Activated naive CD8-positive, alpha-beta T cell treated with anti-CD3 and anti-CD28 coated beads, Interleukin-2, amount 50 U/mL, for 24 hours (primary cell): ENCODE data around the gene NEDD9.

ENCODE experiments used
- ATAC-seq: fragments of 150-1000 bp; cut with Tn5 transposase; one replicate; pipeline ENCODE4 v1.10.0; 2021
- DNase-seq: peaks from one replicate; pipeline ENCODE4 v3.0.0; 2021
- H3K27ac Mint-ChIP-seq: one replicate; pipeline ENCODE4 v1.8.0; 2021; ENCODE audit warnings: mild to moderate bottlenecking, mixed read lengths
- H3K27me3 Mint-ChIP-seq: one replicate; pipeline ENCODE4 v1.8.0; 2021; ENCODE audit warnings: mixed read lengths
- H3K36me3 Mint-ChIP-seq: one replicate; pipeline ENCODE4 v1.8.0; 2021; ENCODE audit warnings: low read depth, mixed read lengths
- H3K4me1 Mint-ChIP-seq: one replicate; pipeline ENCODE4 v1.8.0; 2021; ENCODE audit warnings: mixed read lengths
- H3K4me3 Mint-ChIP-seq: one replicate; pipeline ENCODE4 v1.8.0; 2021; ENCODE audit warnings: mild to moderate bottlenecking, moderate library complexity, mixed read lengths
- H3K9me3 Mint-ChIP-seq: one replicate; pipeline ENCODE4 v1.8.0; 2021; ENCODE audit warnings: mixed read lengths

NEDD9 gene, protein sequence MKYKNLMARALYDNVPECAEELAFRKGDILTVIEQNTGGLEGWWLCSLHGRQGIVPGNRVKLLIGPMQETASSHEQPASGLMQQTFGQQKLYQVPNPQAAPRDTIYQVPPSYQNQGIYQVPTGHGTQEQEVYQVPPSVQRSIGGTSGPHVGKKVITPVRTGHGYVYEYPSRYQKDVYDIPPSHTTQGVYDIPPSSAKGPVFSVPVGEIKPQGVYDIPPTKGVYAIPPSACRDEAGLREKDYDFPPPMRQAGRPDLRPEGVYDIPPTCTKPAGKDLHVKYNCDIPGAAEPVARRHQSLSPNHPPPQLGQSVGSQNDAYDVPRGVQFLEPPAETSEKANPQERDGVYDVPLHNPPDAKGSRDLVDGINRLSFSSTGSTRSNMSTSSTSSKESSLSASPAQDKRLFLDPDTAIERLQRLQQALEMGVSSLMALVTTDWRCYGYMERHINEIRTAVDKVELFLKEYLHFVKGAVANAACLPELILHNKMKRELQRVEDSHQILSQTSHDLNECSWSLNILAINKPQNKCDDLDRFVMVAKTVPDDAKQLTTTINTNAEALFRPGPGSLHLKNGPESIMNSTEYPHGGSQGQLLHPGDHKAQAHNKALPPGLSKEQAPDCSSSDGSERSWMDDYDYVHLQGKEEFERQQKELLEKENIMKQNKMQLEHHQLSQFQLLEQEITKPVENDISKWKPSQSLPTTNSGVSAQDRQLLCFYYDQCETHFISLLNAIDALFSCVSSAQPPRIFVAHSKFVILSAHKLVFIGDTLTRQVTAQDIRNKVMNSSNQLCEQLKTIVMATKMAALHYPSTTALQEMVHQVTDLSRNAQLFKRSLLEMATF

DNA sequence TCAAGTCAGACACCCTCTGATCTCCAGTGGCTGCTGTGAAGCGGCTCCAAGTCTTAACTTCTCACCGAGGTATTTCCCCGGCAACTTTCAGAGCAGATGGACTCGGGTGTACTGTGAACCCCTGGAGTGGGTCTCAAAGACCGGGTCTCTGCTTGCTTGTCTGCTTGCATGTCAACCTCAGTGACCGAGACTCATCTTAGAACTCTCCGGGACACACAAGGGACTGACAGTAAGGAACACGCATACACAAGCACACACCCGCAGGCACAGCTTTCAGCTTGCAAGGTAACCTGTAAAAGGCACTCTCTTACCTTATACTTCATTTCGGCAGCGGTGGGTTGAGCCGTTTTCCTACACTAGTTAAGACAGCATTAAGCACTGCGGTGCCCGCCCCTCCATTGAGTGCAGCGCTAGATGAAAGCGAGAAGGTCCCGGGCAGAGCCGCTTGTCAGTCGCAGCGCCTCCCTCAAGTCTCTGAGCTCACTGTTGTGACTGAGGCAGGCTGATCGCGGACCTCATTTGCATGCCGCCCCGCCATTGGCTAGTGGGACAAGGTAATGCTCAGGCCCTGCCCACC is at the start of gene NEDD9:
Gene NEDD9 (minus strand): TSS at position 476 of the 577 bp plus-strand sequence. CDS start 153 bp downstream, at position 323.
- Mint-ChIP-seq H3K4me3 (peak within 1 kb of the TSS; percentile 86), H3K27me3 (no peaks in the 10 kb centered on the region), H3K9me3 (no peaks in the 10 kb centered on the region), H3K4me1 (peaks cover 67% of the 10 kb centered on the region), H3K27ac (peak within 1 kb of the TSS; percentile 90), H3K36me3 (peaks cover 5% of the 10 kb centered on the region)
- peak; percentile 90 for DNase-seq
- peak; percentile 99 for ATAC-seq

DNA sequence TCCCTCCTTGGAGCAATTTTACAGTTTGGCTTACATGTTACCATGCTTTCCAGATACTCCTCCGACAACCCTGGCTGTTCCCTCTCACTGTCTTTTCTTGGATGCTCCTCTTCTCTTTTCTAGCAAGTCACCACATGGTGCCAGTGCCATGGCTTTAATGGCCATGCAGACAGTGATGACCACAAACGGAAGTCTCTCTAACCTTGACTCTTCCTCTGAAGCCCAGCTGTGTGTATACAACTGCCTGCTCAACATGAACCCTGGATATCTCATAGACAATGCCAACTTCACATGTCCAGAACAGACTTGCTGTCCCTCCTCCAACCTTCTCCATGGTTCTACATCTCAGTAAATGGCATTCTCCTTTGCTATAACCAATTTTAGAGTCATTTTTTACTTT is 49.8 kb upstream of the NEDD9 start:
- ATAC-seq: no peak
- no peak for DNase-seq
- no peak overlapping the region for H3K4me3 Mint-ChIP-seq
- H3K27me3 Mint-ChIP-seq: no peaks in the 10 kb centered on the region
- no peak overlapping the region for H3K27ac Mint-ChIP-seq
- H3K36me3 Mint-ChIP-seq: peaks cover 19% of the 10 kb centered on the region
- peaks cover 4% of the 10 kb centered on the region for H3K9me3 Mint-ChIP-seq
- H3K4me1 Mint-ChIP-seq: peaks cover 23% of the 10 kb centered on the region

DNA sequence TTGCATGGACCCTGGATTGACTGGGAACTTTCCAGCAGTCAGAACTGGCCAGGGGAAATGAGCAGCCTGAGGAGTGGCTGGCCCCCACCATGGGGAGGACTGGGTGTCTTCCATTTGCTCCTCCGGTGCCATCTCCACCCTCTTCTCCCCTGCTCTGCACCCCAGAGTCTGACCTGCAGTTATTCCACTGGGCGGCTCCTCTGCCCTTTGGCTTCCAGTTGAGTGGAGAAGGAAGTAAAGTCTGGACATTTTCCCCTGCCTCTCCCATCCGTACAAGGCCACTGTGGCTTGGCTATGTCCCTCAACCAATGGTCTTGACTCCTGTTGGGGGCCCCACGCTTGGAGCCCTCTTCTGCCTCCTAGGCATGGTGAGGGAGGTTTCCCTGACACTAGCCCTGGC is 47.9 kb upstream of the NEDD9 start:
- H3K9me3 Mint-ChIP-seq: no peaks in the 10 kb centered on the region
- ATAC-seq (no peak), DNase-seq (no peak)
- H3K4me1 Mint-ChIP-seq: peaks cover 41% of the 10 kb centered on the region
- no peak overlapping the region for H3K4me3 Mint-ChIP-seq
- no peaks in the 10 kb centered on the region for H3K27me3 Mint-ChIP-seq
- H3K27ac Mint-ChIP-seq: no peak overlapping the region
- H3K36me3 Mint-ChIP-seq: peaks cover 17% of the 10 kb centered on the region

GRCh38 chr6:11279284-11279689 is 46.8 kb upstream of the NEDD9 start:
- Mint-ChIP-seq H3K36me3 (peaks cover 15% of the 10 kb centered on the region), H3K27me3 (no peaks in the 10 kb centered on the region), H3K4me3 (no peak overlapping the region), H3K9me3 (no peaks in the 10 kb centered on the region), H3K4me1 (peaks cover 47% of the 10 kb centered on the region), H3K27ac (no peak overlapping the region)
- DNase-seq: no peak
- no peak for ATAC-seq

DNA sequence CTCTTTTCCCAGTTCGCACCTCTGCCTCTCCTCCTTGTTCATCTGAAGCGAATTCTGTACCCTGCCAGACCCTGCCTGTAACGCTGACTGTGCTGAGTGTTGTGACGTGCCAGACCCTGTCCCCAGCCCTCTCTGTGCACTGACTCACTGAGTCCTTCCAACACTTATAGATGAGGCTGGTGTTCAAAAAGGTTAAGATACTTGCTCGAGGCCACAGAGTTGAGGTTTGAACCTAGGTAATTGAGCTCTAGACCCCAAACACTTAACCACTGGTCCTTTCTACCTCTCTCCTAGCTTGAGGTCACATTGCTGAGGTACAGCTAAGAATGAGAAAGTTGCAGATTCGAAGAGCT is 45.7 kb upstream of the NEDD9 start:
- Mint-ChIP-seq H3K4me3 (peak overlapping the region; percentile 56), H3K9me3 (no peaks in the 10 kb centered on the region), H3K27me3 (no peaks in the 10 kb centered on the region), H3K4me1 (peaks cover 47% of the 10 kb centered on the region), H3K27ac (peak overlapping the region; percentile 92), H3K36me3 (peaks cover 23% of the 10 kb centered on the region)
- ATAC-seq (peak; percentile 87), DNase-seq (peak; percentile 34)

DNA sequence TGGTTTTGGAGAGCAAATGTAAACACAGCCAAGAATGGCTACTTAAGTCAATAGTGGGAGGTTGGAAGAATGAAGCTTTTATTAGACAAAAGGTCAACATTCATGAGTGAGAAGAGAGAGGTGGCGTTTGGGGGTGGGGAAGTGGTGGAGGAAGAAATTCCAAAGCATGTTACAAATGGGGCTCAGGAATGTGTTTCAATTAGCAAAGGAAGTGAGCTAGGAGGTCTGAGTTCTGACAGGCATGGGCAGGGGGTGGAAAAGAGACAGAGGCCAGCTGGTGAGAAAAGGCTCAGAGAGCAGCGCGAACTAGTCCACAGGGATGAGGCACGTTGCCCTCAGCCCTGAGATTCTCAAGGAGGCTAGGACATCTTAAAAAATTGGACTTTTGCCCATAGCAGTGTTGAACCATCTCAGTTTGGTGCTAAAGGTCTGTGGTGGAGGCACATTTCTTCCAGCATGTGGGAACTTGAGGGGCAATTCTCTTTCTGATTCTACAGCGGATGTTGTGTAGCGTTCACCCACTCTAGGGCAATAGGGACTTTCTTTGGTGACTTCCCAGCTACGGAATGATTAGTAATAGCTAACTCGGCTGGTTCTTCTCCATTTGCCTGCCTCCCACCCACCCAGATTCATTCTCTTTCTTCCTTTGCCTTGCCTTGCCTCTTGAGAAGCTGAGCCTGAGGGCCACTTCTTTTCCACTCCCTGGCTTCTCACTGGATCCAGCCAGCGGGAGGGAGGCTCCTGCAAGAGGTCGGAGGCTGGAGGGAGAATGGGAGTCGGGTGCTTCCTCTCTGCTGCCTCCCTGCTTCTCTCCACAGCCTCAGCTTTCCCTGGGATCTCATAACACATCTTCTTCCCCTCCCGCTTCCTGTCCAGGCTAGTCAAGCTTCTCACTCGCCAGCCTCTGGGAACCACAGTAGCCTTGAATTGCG is 45.1 kb upstream of the NEDD9 start:
- peak; percentile 74 for ATAC-seq
- Mint-ChIP-seq H3K27me3 (no peaks in the 10 kb centered on the region), H3K36me3 (peaks cover 28% of the 10 kb centered on the region), H3K4me3 (peak overlapping the region; percentile 56), H3K9me3 (no peaks in the 10 kb centered on the region), H3K4me1 (peaks cover 47% of the 10 kb centered on the region), H3K27ac (peak overlapping the region; percentile 92)
- DNase-seq: no peak

DNA sequence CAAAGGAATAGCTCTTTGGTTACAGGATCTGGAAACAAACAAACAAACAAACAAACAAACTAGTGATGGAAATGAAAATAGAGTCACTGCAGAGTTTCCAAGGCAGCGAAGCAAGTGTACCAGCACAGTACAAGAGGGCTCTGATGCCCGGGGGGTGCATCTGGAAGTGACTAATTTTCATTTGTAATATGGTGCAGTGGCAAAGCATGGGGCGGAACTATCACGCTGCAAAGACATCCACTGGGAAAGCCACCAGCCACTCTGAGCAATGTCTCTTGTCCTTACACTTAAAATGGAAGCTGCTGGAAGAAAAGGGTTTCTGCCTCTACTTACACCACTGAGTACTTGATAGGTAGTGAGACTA is 44.4 kb upstream of the NEDD9 start:
- Mint-ChIP-seq H3K27ac (peak overlapping the region; percentile 92), H3K27me3 (no peaks in the 10 kb centered on the region), H3K36me3 (peaks cover 33% of the 10 kb centered on the region), H3K4me3 (no peak overlapping the region), H3K9me3 (no peaks in the 10 kb centered on the region), H3K4me1 (peaks cover 47% of the 10 kb centered on the region)
- DNase-seq: no peak
- ATAC-seq: no peak

- Mint-ChIP-seq H3K9me3 (no peaks in the 10 kb centered on the region), H3K4me1 (peaks cover 47% of the 10 kb centered on the region), H3K27ac (peak overlapping the region; percentile 92), H3K36me3 (peaks cover 35% of the 10 kb centered on the region), H3K4me3 (no peak overlapping the region), H3K27me3 (no peaks in the 10 kb centered on the region)
- DNase-seq (no peak), ATAC-seq (no peak)
These were observed 43.8 kb upstream of the NEDD9 start for GRCh38 chr6:11276228-11276627.

- no peaks in the 10 kb centered on the region for H3K27me3 Mint-ChIP-seq
- DNase-seq (no peak), ATAC-seq (peak; percentile 39)
- H3K4me1 Mint-ChIP-seq: peaks cover 47% of the 10 kb centered on the region
- H3K4me3 Mint-ChIP-seq: no peak overlapping the region
- H3K27ac Mint-ChIP-seq: peak overlapping the region; percentile 75
- H3K36me3 Mint-ChIP-seq: peaks cover 36% of the 10 kb centered on the region
- no peaks in the 10 kb centered on the region for H3K9me3 Mint-ChIP-seq
These were observed 43.1 kb upstream of the NEDD9 start for GRCh38 chr6:11275598-11275997.

- Mint-ChIP-seq H3K4me1 (peaks cover 37% of the 10 kb centered on the region), H3K9me3 (no peaks in the 10 kb centered on the region), H3K27me3 (no peaks in the 10 kb centered on the region), H3K27ac (no peak overlapping the region), H3K4me3 (no peak overlapping the region), H3K36me3 (peaks cover 29% of the 10 kb centered on the region)
- ATAC-seq (no peak), DNase-seq (no peak)
These were observed 41.1 kb upstream of the NEDD9 start for GRCh38 chr6:11273406-11274065.

DNA sequence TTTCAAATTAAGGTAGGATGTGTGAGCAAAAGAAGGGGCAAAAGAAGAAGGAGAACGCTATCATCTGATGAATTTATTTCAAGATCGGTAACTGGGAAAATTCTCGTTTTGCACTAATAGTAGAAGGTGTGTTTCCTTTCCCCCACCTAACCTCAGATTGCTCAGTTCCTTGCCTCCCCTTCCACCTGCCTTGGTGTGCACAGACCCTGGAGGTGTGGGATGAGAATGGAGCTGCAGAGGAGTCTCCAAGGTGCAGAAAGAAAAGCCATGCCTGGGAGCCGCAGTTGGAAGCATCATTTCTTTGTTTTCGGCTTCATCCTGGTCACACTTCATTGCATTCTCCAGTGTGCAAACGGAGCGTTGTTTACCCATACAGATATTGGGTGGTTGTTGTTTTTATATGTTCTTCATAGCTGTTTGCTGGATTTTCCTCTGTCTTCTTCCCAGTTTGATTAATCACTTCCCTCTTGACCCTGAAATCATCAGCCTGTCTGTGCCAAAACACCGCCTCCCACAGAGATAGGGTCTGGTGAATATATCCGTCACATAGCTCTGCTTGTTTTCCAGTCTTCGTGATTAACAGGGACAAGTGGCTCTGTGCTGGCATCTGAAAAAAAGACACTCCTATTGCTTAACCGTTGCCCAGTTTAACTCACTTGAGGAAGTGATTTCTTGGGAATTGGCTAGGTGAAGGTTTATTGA is 40.2 kb upstream of the NEDD9 start:
- ATAC-seq (no peak), DNase-seq (no peak)
- Mint-ChIP-seq H3K9me3 (no peaks in the 10 kb centered on the region), H3K4me1 (peaks cover 28% of the 10 kb centered on the region), H3K27me3 (no peaks in the 10 kb centered on the region), H3K36me3 (peaks cover 29% of the 10 kb centered on the region), H3K27ac (no peak overlapping the region), H3K4me3 (no peak overlapping the region)

GRCh38 chr6:11271228-11272020 is 39.0 kb upstream of the NEDD9 start:
- ATAC-seq (no peak), DNase-seq (no peak)
- Mint-ChIP-seq H3K27me3 (no peaks in the 10 kb centered on the region), H3K4me1 (peaks cover 16% of the 10 kb centered on the region), H3K4me3 (no peak overlapping the region), H3K9me3 (no peaks in the 10 kb centered on the region), H3K36me3 (peaks cover 24% of the 10 kb centered on the region), H3K27ac (no peak overlapping the region)
